Hepatocyte (in vitro differentiated cells): ENCODE data around the gene SLC6A4.

Experiments used
- CTCF ChIP-seq: fragments of 200-600 bp; sonication (generic); IDR thresholded peaks from 2 replicates; pipeline ENCODE4 v1.5.1; 2016; ENCODE audit warnings: antibody characterized with exemption, mild to moderate bottlenecking; ENCODE audit not compliant: poor library complexity
- EZH2phosphoT487 ChIP-seq: fragments of 200-600 bp; sonication (generic); IDR thresholded peaks from one replicate; pipeline ENCODE4 v1.6.1; 2018; ENCODE audit warnings: antibody characterized with exemption, mild to moderate bottlenecking, low read depth, moderate library complexity; ENCODE audit not compliant: unreplicated experiment, severe bottlenecking

- no peak for TF ChIP-seq CTCF
- TF ChIP-seq EZH2phosphoT487, result no peak
These were observed 15.1 kb downstream of the SLC6A4 start for GRCh38 chr17:30220414-30220813.
